ENCODE results near the gene ACSF2.

DNA sequence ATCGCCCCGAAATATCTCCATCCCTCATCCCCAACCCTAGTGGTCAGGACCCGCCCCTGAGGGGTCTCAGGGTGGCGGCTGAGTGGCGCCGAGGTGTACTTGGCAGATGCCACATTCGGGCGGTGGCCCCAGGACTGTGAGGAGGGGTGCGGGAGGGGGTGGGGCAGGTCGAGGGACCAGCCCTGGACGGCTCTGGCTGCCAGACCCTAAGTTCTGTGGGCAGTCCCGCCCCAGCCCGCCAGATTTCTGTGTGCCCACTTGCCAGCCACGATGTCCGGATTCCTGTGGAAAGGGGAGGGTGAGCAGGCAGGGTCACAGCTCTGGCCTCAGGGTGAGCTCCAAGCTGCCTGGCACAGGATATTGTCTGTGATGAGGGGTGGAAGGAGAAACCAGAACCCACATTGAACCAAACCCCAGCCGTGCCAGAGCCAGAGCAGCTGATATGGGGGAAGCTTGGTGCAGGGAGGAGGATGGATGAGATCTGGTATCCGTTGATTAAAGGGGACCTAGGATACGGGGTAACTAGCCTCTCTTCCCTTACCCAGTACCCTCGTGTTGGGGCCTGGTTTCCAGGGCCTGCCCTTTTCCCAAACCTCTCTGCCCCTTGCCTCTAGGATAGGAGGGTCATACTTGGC is 43.8 kb downstream of the ACSF2 start:
- TF ChIP-seq, protein P1, sequence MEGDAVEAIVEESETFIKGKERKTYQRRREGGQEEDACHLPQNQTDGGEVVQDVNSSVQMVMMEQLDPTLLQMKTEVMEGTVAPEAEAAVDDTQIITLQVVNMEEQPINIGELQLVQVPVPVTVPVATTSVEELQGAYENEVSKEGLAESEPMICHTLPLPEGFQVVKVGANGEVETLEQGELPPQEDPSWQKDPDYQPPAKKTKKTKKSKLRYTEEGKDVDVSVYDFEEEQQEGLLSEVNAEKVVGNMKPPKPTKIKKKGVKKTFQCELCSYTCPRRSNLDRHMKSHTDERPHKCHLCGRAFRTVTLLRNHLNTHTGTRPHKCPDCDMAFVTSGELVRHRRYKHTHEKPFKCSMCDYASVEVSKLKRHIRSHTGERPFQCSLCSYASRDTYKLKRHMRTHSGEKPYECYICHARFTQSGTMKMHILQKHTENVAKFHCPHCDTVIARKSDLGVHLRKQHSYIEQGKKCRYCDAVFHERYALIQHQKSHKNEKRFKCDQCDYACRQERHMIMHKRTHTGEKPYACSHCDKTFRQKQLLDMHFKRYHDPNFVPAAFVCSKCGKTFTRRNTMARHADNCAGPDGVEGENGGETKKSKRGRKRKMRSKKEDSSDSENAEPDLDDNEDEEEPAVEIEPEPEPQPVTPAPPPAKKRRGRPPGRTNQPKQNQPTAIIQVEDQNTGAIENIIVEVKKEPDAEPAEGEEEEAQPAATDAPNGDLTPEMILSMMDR (IDR thresholded peaks at IDR 0.05): no peak
- TF ChIP-seq POLR2AphosphoS5 (IDR thresholded peaks at IDR 0.05; ENCODE audit: low read depth, low read length) (no peak), REST (IDR thresholded peaks at IDR 0.05; ENCODE audit: insufficient read depth in 1 of 2, low read depth in 2 of 2, low read length in 1 of 2) (no peak), TCF7L2 (IDR thresholded peaks at IDR 0.05; ENCODE audit: low read depth, low read length) (no peak)

All from Panc1 (cell line).